BJ (cell line): ENCODE data around the gene OGT. TPM values are rescaled to one million over a fixed set of nuclear protein-coding genes. Genes with fewer than 3 reads are reported as not detected.
"Not testable (repeated sequence)": the region's sequence is repeated elsewhere in the genome, so short reads cannot be mapped to it uniquely, and the experiment has no call there.

ENCODE experiments used
- CTCF ChIA-PET: fragments of 350-600 bp; formaldehyde crosslinking; extraction: SDS; loops from one replicate; lab custom pipeline; 2021; ENCODE audit warnings: antibody characterized with exemption, inconsistent platforms; lab: Yijun Ruan, JAX
- POLR2A ChIA-PET: fragments of 300-600 bp; sonication (Branson Sonifier 250); formaldehyde crosslinking; extraction: SDS; loops from one replicate; lab custom pipeline; 2021; ENCODE audit warnings: antibody characterized with exemption; lab: Charles Lee
- DNase-seq: peaks from one replicate; pipeline ENCODE4 v3.0.0-alpha.2; 2011; ENCODE audit warnings: low read depth
- H3K27me3 ChIP-seq: 2 replicates; pipeline ENCODE4 v1.6.0; 2011; ENCODE audit warnings: low read length; ENCODE audit not compliant: control insufficient read depth, insufficient read depth
- H3K36me3 ChIP-seq: 2 replicates; pipeline ENCODE4 v1.5.1; 2011; ENCODE audit warnings: low read length; ENCODE audit not compliant: control insufficient read depth, insufficient read depth
- H3K4me3 ChIP-seq: 2 replicates; pipeline ENCODE4 v1.5.1; 2011; ENCODE audit warnings: low read depth, mild to moderate bottlenecking, control low read depth, low read length
- CTCF ChIP-seq: IDR thresholded peaks from 2 replicates; pipeline ENCODE4 v1.5.1; 2011; ENCODE audit warnings: low read depth, mild to moderate bottlenecking, control low read depth, inconsistent platforms, low read length, moderate library complexity; ENCODE audit not compliant: insufficient read depth
- polyA plus RNA-seq: library from polyadenylated mRNA; depleted of rRNA; stranded (reverse); fragments of >200 nt; gene quantifications from 2 replicates; pipeline ENCODE4 v1.2.3, GENCODE V29; 2011

Gene OGT
- polyA plus RNA-seq, 1 experiment, result 280 TPM

GRCh38 chrX:71606536-71607216 is 73.8 kb downstream of the OGT start:
- Histone ChIP-seq H3K27me3 (no peaks in the 10 kb centered on the region), H3K4me3 (no peak overlapping the region), H3K36me3 (peaks cover 23% of the 10 kb centered on the region)
- POLR2A ChIA-PET, result no interaction called here
- no peak for DNase-seq
- CTCF ChIA-PET, result interaction anchor here (0.8 kb wide), 1 partner anchor 15 kb away, joined by 3 read pairs; no protein-coding TSS in a partner anchor
- TF ChIP-seq CTCF, result no peak

- no peaks in the 10 kb centered on the region for H3K27me3 ChIP-seq
- no peak overlapping the region for H3K4me3 ChIP-seq
- CTCF ChIA-PET, result interaction anchor here (0.8 kb wide), 1 partner anchor 15 kb away, joined by 3 read pairs; no protein-coding TSS in a partner anchor
- no peak for DNase-seq
- no peak for TF ChIP-seq CTCF
- POLR2A ChIA-PET, result no interaction called here
- peaks cover 23% of the 10 kb centered on the region for H3K36me3 ChIP-seq
These were observed 74.6 kb downstream of the OGT start for GRCh38 chrX:71607488-71607887.

GRCh38 chrX:71609095-71609750 is 76.3 kb downstream of the OGT start:
- Histone ChIP-seq H3K27me3 (no peaks in the 10 kb centered on the region), H3K4me3 (no peak overlapping the region), H3K36me3 (peaks cover 30% of the 10 kb centered on the region)
- DNase-seq, result no peak
- ChIA-PET POLR2A (no interaction called here), CTCF (interaction anchor here (1.0 kb wide), 1 partner anchor 14 kb away, joined by 3 read pairs; no protein-coding TSS in a partner anchor)
- no peak for TF ChIP-seq CTCF

- CTCF ChIA-PET, H3K4me3 ChIP-seq, POLR2A ChIA-PET, H3K27me3 ChIP-seq, DNase-seq: not testable (repeated sequence)
- peaks cover 19% of the 10 kb centered on the region for H3K36me3 ChIP-seq
These were observed 78.8 kb downstream of the OGT start for GRCh38 chrX:71611736-71612135.

- Histone ChIP-seq H3K27me3 (no peaks in the 10 kb centered on the region), H3K36me3 (peaks cover 18% of the 10 kb centered on the region), H3K4me3 (no peak overlapping the region)
- TF ChIP-seq CTCF, result no peak
- no peak for DNase-seq
- POLR2A ChIA-PET, result no interaction called here
- CTCF ChIA-PET, result no interaction called here
These were observed 79.4 kb downstream of the OGT start for GRCh38 chrX:71612256-71612655.
